HEK293 (cell line): Measurements from ENCODE around the gene IL17A.

Experiments
- CTCF ChIA-PET: fragments of 350-600 bp; formaldehyde crosslinking; extraction: SDS; loops from one replicate; lab custom pipeline; 2021; ENCODE audit warnings: antibody characterized with exemption; lab: Yijun Ruan, JAX
- POLR2A ChIA-PET: fragments of 300-600 bp; formaldehyde crosslinking; extraction: SDS; loops from one replicate; lab custom pipeline; 2020; ENCODE audit warnings: antibody characterized with exemption, inconsistent platforms; lab: Yijun Ruan, JAX
- H3K27ac ChIP-seq: fragments of 200-500 bp; sonication (Bioruptor generic); 2 replicates; pipeline ENCODE4 v1.5.1; 2014; ENCODE audit warnings: low read depth, low read length, control low read depth, inconsistent platforms; ENCODE audit errors: extremely low read depth
- H3K36me3 ChIP-seq, 2 experiments: fragments of 200-500 bp in 1 of 2; sonication (Bioruptor generic) in 1 of 2; 1 replicate in 1 of 2; 2 replicates in 1 of 2; pipeline ENCODE4 v1.5.1; 2014 to 2017; ENCODE audit warnings: inconsistent platforms in 2 of 2, low read length in 2 of 2; ENCODE audit not compliant: control insufficient read depth in 2 of 2, insufficient read depth in 1 of 2
- H3K4me1 ChIP-seq: fragments of 200-500 bp; sonication (Bioruptor generic); 2 replicates; pipeline ENCODE4 v1.5.1; 2014; ENCODE audit warnings: mild to moderate bottlenecking, low read length, inconsistent platforms; ENCODE audit not compliant: control insufficient read depth, insufficient read depth
- H3K4me3 ChIP-seq: 2 replicates; pipeline ENCODE4 v1.5.1; 2011; ENCODE audit warnings: low read depth, mild to moderate bottlenecking, control low read depth, low read length, moderate library complexity
- H3K9me3 ChIP-seq: fragments of 200-500 bp; sonication (Bioruptor generic); 2 replicates; pipeline ENCODE4 v1.5.1; 2014; ENCODE audit warnings: low read depth, low read length, inconsistent platforms; ENCODE audit not compliant: control insufficient read depth, insufficient read depth
- KLF1 ChIP-seq: fragments of 450-650 bp; formaldehyde crosslinking; IDR thresholded peaks from 2 replicates; pipeline ENCODE4 v1.5.1; 2016; ENCODE audit warnings: missing biosample characterization, missing genetic modification characterization
- SCRT1 ChIP-seq: fragments of 450-650 bp; formaldehyde crosslinking; IDR thresholded peaks from 2 replicates; pipeline ENCODE4 v1.5.1; 2016; ENCODE audit warnings: missing biosample characterization, missing genetic modification characterization, borderline replicate concordance
- ZFP3 ChIP-seq: fragments of 450-650 bp; formaldehyde crosslinking; IDR thresholded peaks from 2 replicates; pipeline ENCODE4 v1.5.1; 2016; ENCODE audit warnings: low read depth, missing biosample characterization, missing genetic modification characterization
- ZFP41 ChIP-seq: fragments of 450-650 bp; formaldehyde crosslinking; IDR thresholded peaks from 2 replicates; pipeline ENCODE4 v1.5.1; 2016; ENCODE audit warnings: missing biosample characterization, missing genetic modification characterization, borderline replicate concordance
- ZNF133 ChIP-seq: fragments of 450-650 bp; formaldehyde crosslinking; IDR thresholded peaks from 2 replicates; pipeline ENCODE4 v1.5.1; 2016; ENCODE audit warnings: missing biosample characterization, missing genetic modification characterization
- ZNF155 ChIP-seq: fragments of 450-650 bp; formaldehyde crosslinking; IDR thresholded peaks from 2 replicates; pipeline ENCODE4 v1.5.1; 2016; ENCODE audit warnings: missing biosample characterization, missing genetic modification characterization
- ZNF16 ChIP-seq: fragments of 450-650 bp; formaldehyde crosslinking; IDR thresholded peaks from 2 replicates; pipeline ENCODE4 v1.5.1; 2016; ENCODE audit warnings: low read depth, missing biosample characterization, missing genetic modification characterization
- ZNF184 ChIP-seq: fragments of 450-650 bp; IDR thresholded peaks from 2 replicates; pipeline ENCODE4 v1.5.1; 2018; ENCODE audit warnings: missing biosample characterization, mild to moderate bottlenecking, missing genetic modification characterization
- ZNF202 ChIP-seq: fragments of 450-650 bp; formaldehyde crosslinking; IDR thresholded peaks from 2 replicates; pipeline ENCODE4 v1.5.1; 2016; ENCODE audit warnings: missing biosample characterization, missing genetic modification characterization, borderline replicate concordance
- ZNF223 ChIP-seq: fragments of 450-650 bp; formaldehyde crosslinking; IDR thresholded peaks from 2 replicates; pipeline ENCODE4 v1.5.1; 2016; ENCODE audit warnings: missing biosample characterization, missing genetic modification characterization
- ZNF354C ChIP-seq: fragments of 450-650 bp; formaldehyde crosslinking; IDR thresholded peaks from 2 replicates; pipeline ENCODE4 v1.5.1; 2016; ENCODE audit warnings: missing biosample characterization, missing genetic modification characterization, low read depth, borderline replicate concordance
- ZNF391 ChIP-seq: fragments of 450-650 bp; formaldehyde crosslinking; IDR thresholded peaks from 2 replicates; pipeline ENCODE4 v1.5.1; 2016; ENCODE audit warnings: low read depth, missing biosample characterization, missing genetic modification characterization, borderline replicate concordance
- ZNF530 ChIP-seq: fragments of 450-650 bp; formaldehyde crosslinking; IDR thresholded peaks from 2 replicates; pipeline ENCODE4 v1.5.1; 2016; ENCODE audit warnings: low read depth, missing biosample characterization, missing genetic modification characterization
- ZNF624 ChIP-seq: fragments of 450-650 bp; formaldehyde crosslinking; IDR thresholded peaks from 2 replicates; pipeline ENCODE4 v1.5.1; 2017; ENCODE audit warnings: missing biosample characterization, missing genetic modification characterization
- ZNF747 ChIP-seq: fragments of 450-650 bp; formaldehyde crosslinking; IDR thresholded peaks from 2 replicates; pipeline ENCODE4 v1.5.1; 2016; ENCODE audit warnings: missing biosample characterization, missing genetic modification characterization
- TF ChIP-seq, protein P1 (sequence below): fragments of 450-650 bp; formaldehyde crosslinking; IDR thresholded peaks from 2 replicates; pipeline ENCODE4 v1.5.1; 2016; ENCODE audit warnings: missing biosample characterization, missing genetic modification characterization, low read depth
- TF ChIP-seq, protein P2 (sequence below): fragments of 450-650 bp; formaldehyde crosslinking; IDR thresholded peaks from 2 replicates; pipeline ENCODE4 v1.5.1; 2017; ENCODE audit warnings: missing biosample characterization, missing genetic modification characterization

The IL17A gene

DNA sequence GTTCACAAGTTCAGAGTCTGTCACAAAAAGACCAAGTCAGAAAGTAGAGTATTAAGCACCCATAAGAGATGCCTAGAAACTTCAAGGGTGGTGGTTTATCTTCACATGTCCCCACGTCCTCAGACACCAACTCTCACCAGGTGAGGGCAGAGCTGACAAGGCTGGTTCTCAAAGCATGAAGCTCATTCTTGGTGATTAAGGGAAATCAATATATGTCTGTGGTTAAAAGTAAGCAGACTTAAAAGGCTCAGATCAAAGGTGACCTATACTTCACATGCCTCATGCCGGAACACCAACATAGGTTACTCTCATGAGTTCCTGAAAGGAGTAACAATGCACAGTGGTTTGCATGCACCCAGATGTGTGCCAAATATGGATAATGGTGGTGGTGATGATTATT is 27.0 kb downstream of the IL17A start (continued):
- TF ChIP-seq ZNF16 (tag by site-specific recombination): no peak

DNA sequence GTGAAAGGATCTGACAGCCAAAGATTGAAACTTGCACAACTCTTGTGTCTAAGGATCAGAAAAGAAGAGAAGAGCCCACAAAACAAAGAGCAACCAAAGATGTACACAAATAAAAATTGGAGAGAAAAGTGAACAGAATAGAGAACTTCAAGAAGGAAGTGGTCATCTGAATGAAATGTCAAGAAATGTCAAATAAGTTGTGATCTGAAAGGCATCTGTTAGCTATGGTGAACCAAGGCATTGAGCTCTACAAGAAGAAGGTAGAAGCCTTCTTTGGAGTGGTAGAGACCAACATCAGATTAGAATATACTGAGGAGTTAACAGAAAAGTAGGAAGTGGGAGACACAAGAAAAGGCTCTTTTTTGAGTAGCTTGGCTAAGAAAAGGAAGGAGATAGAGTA is 29.6 kb downstream of the IL17A start:
- H3K27ac ChIP-seq: no peak overlapping the region
- H3K36me3 ChIP-seq: no peaks in the 10 kb centered on the region
- no peaks in the 10 kb centered on the region for H3K4me1 ChIP-seq
- no peaks in the 10 kb centered on the region for H3K9me3 ChIP-seq
- CTCF ChIA-PET: interaction anchor here (1.5 kb wide), 1 partner anchor 62 kb away, joined by 3 read pairs; no protein-coding TSS in a partner anchor
- POLR2A ChIA-PET: no interaction called here
- no peak for TF ChIP-seq ZFP3 (tag by site-specific recombination)
- no peak for TF ChIP-seq ZNF624 (tag by site-specific recombination)
- TF ChIP-seq ZNF223: no peak
- TF ChIP-seq, all 188 proteins: peak for 0
- H3K4me3 ChIP-seq: no peak overlapping the region

DNA sequence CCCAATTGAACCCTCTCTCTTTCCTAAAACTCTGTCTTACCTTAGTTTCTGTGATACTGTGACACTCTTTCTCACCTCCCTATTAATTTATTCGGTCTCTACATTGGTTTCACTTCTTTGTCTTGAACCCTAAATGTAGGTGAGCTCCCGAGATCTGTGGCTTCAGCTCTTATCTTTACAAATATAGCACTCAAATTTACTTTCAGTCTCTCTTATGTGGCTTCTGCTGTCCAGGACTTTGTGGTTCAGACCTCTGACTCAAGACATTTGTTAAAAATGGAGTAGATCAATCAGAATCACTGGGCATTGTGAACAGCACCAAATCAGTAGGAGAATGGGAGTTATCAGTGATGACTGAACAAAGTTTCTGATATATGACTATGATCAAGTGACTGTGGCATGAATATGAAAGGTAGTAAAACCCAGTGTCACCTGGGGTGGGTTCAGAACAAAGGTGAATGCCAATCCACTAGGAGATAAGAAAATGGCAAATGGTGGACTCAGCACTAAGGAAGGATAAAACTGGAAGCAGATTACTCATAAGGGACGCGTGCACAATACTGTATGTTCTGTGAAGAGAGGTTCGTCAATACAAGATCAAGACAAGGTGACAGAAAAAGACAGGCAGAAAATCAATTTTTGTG is 30.9 kb downstream of the IL17A start:
- POLR2A ChIA-PET: no interaction called here
- CTCF ChIA-PET: interaction anchor here (1.5 kb wide), 1 partner anchor 63 kb away, joined by 3 read pairs; no protein-coding TSS in a partner anchor

DNA sequence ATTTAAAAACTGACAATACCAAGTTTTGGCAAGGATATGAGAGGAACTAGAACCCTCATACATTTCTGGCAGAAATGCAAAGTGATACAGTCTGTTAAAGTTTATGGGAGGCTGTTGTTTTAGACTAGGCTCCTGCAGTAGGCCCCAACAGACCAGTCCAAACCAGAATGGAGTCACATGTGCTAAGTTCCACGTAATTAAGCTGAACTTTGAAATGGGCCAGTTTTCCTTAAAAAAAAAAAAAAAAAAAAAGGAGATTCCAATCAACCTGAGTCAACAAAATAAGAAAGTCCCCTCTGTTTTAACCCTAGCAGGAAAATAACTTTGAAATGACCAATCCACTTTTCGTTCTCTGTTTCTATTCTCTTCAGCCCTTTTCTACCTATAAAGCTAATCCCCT is 31.6 kb downstream of the IL17A start:
- POLR2A ChIA-PET: interaction anchor here (0.7 kb wide), 1 partner anchor 405 kb away, joined by 3 read pairs; no protein-coding TSS in a partner anchor
- TF ChIP-seq ZFP41 (tag by site-specific recombination): no peak
- TF ChIP-seq ZNF391 (tag by site-specific recombination): no peak
- TF ChIP-seq, protein P1, sequence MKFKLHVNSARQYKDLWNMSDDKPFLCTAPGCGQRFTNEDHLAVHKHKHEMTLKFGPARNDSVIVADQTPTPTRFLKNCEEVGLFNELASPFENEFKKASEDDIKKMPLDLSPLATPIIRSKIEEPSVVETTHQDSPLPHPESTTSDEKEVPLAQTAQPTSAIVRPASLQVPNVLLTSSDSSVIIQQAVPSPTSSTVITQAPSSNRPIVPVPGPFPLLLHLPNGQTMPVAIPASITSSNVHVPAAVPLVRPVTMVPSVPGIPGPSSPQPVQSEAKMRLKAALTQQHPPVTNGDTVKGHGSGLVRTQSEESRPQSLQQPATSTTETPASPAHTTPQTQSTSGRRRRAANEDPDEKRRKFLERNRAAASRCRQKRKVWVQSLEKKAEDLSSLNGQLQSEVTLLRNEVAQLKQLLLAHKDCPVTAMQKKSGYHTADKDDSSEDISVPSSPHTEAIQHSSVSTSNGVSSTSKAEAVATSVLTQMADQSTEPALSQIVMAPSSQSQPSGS (tag by site-specific recombination): no peak
- TF ChIP-seq ZNF184 (tag by site-specific recombination): no peak
- no peak for TF ChIP-seq SCRT1
- TF ChIP-seq ZNF133 (tag by site-specific recombination): no peak
- TF ChIP-seq KLF1: no peak
- TF ChIP-seq ZNF530: no peak
- TF ChIP-seq ZNF354C (tag by site-specific recombination): no peak
- TF ChIP-seq, protein P2, sequence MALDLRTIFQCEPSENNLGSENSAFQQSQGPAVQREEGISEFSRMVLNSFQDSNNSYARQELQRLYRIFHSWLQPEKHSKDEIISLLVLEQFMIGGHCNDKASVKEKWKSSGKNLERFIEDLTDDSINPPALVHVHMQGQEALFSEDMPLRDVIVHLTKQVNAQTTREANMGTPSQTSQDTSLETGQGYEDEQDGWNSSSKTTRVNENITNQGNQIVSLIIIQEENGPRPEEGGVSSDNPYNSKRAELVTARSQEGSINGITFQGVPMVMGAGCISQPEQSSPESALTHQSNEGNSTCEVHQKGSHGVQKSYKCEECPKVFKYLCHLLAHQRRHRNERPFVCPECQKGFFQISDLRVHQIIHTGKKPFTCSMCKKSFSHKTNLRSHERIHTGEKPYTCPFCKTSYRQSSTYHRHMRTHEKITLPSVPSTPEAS (tag by site-specific recombination): no peak
- Histone ChIP-seq H3K4me3 (no peak overlapping the region), H3K27ac (no peak overlapping the region), H3K36me3 (no peaks in the 10 kb centered on the region), H3K9me3 (no peaks in the 10 kb centered on the region), H3K4me1 (no peaks in the 10 kb centered on the region)
- CTCF ChIA-PET: interaction anchor here (0.8 kb wide), 2 partner anchors 8 to 17 kb away, joined by 3 to 5 read pairs; no protein-coding TSS in a partner anchor

More for the DNA sequence above, 30.9 kb downstream of the IL17A start:
- no peaks in the 10 kb centered on the region for H3K4me1 ChIP-seq
- TF ChIP-seq ZNF155 (tag by site-specific recombination) (no peak), ZNF202 (tag by site-specific recombination) (no peak), ZNF747 (tag by site-specific recombination) (no peak)
- no peaks in the 10 kb centered on the region for H3K9me3 ChIP-seq
- no peak overlapping the region for H3K4me3 ChIP-seq
- no peaks in the 10 kb centered on the region for H3K36me3 ChIP-seq
- no peak overlapping the region for H3K27ac ChIP-seq
